Suprapubic skin (tissue), 4 donors: ENCODE data around the gene TCEAL5. TPM values are rescaled to one million over a fixed set of nuclear protein-coding genes. Genes with fewer than 3 reads are reported as not detected.

ENCODE experiments used
- DNase-seq, 2 donors: peaks; one replicate each; pipeline ENCODE4 v3.0.0-alpha.2; 2019; ENCODE audit warnings: low spot score in 2 of 2
- H3K27ac ChIP-seq: fragments of 200-600 bp; sonication (generic); one replicate; pipeline ENCODE4 v1.5.1; 2019
- H3K27me3 ChIP-seq: fragments of 200-600 bp; sonication (generic); one replicate; pipeline ENCODE4 v1.5.1; 2019
- H3K36me3 ChIP-seq: fragments of 200-600 bp; sonication (generic); one replicate; pipeline ENCODE4 v1.5.1; 2019
- H3K4me1 ChIP-seq: fragments of 200-600 bp; sonication (generic); one replicate; pipeline ENCODE4 v1.5.1; 2019
- H3K4me3 ChIP-seq: fragments of 200-600 bp; sonication (generic); one replicate; pipeline ENCODE4 v1.5.1; 2019; ENCODE audit warnings: mild to moderate bottlenecking
- H3K9me3 ChIP-seq: fragments of 200-600 bp; sonication (generic); one replicate; pipeline ENCODE4 v1.5.1; 2019
- CTCF ChIP-seq, 2 donors: fragments of 200-600 bp in 1 of 2; fragments of 450-650 bp in 1 of 2; sonication (generic) in 1 of 2; IDR thresholded peaks; one replicate each; pipeline ENCODE4 v1.5.1; 2016 to 2019; ENCODE audit warnings: antibody characterized with exemption in 2 of 2, mild to moderate bottlenecking in 1 of 2, moderate library complexity in 1 of 2
- EP300 ChIP-seq: sonication (generic); formaldehyde crosslinking; IDR thresholded peaks from one replicate; pipeline ENCODE4 v1.6.1; 2017; ENCODE audit warnings: antibody characterized with exemption
- POLR2A ChIP-seq, 2 donors: fragments of 450-650 bp; IDR thresholded peaks; one replicate each; pipeline ENCODE4 v1.6.1; 2017; ENCODE audit warnings: antibody characterized with exemption in 2 of 2, mild to moderate bottlenecking in 2 of 2, moderate library complexity in 2 of 2
- POLR2AphosphoS5 ChIP-seq, 3 donors: sonication (generic); formaldehyde crosslinking; IDR thresholded peaks; one replicate each; pipeline ENCODE4 v1.6.1; 2017; ENCODE audit warnings: antibody characterized with exemption in 3 of 3
- WGBS: methylation state at CpG from one replicate; pipeline ENCODE4 v1.1.5; 2018; 5-methylcytosine and 5-hydroxymethylcytosine counted together
- total RNA-seq, 4 donors: library from RNA; depleted of rRNA; stranded (reverse); fragments of >200 nt; gene quantifications; one replicate each; pipeline ENCODE4 v1.1.0, GENCODE V29; 2016

Gene TCEAL5
- total RNA-seq, 4 donors from 2014 or later = not detected

GRCh38 chrX:103304705-103305104 is 28.2 kb upstream of the TCEAL5 start:
- no peaks in the 10 kb centered on the region for H3K4me1 ChIP-seq
- H3K27ac ChIP-seq = no peak overlapping the region
- H3K27me3 ChIP-seq = no peaks in the 10 kb centered on the region
- H3K36me3 ChIP-seq = no peaks in the 10 kb centered on the region
- no peak for DNase-seq
- TF ChIP-seq POLR2A (IDR thresholded peaks at IDR 0.05) = no peak
- no peaks in the 10 kb centered on the region for H3K9me3 ChIP-seq
- no peak overlapping the region for H3K4me3 ChIP-seq

DNA sequence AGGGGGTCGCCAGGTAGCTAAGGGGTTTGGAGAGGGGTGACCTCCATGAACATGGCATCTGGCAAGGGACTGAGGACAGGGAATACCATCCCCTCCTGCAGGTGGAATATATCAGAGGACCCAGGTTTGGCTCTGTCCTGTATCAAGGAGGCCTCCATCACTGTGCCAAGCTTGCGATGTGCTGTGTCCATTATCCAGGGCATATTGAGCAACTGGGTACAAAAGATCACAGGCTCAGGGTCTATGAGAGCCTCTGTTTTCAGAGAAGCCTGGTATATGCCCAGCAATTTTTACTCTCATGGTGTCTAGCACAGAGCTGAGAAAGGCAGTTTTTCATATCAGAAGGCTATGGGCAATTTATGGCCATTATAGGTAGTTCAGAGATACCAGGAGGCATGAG is 16.6 kb upstream of the TCEAL5 start:
- TF ChIP-seq POLR2A (IDR thresholded peaks at IDR 0.05) (no peak), EP300 (no peak), CTCF (IDR thresholded peaks at IDR 0.05) (no peak), POLR2AphosphoS5 (IDR thresholded peaks at IDR 0.05) (no peak)
- Histone ChIP-seq H3K27ac (no peak overlapping the region), H3K4me3 (no peak overlapping the region), H3K27me3 (no peaks in the 10 kb centered on the region), H3K4me1 (no peaks in the 10 kb centered on the region), H3K9me3 (no peaks in the 10 kb centered on the region), H3K36me3 (no peaks in the 10 kb centered on the region)
- 100% methylated on average over 1 of the region's 2 CpGs for WGBS
- no peak for DNase-seq

DNA sequence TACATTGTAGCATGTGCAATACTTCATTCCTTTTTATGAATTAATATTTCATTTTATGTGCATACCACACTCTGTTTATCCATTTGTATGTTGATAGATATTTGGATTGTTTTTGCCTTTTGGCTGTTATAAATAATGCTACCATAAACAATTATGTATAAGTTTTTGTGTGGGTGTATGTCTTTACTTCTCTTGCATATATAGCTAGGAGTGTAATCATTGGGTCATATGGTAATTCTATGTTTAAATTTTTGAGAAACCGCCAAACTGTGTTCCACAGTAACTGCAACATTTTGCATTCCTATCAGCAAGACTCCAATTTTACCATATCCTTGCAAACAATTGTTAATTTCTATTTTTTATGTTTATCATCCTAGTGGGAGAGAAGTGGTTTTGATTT is 3.1 kb upstream of the TCEAL5 start:
- Histone ChIP-seq H3K4me3 (no peak overlapping the region), H3K27me3 (peaks cover 3% of the 10 kb centered on the region), H3K9me3 (no peaks in the 10 kb centered on the region), H3K4me1 (peaks cover 6% of the 10 kb centered on the region), H3K36me3 (no peaks in the 10 kb centered on the region), H3K27ac (no peak overlapping the region)
- TF ChIP-seq POLR2AphosphoS5 (IDR thresholded peaks at IDR 0.05) = no peak
- no peak for TF ChIP-seq POLR2A (IDR thresholded peaks at IDR 0.05)
- TF ChIP-seq EP300 = no peak
- no peak for TF ChIP-seq CTCF (IDR thresholded peaks at IDR 0.05)
- DNase-seq = no peak
- WGBS = 55% methylated on average over 1 of the region's 1 CpG

DNA sequence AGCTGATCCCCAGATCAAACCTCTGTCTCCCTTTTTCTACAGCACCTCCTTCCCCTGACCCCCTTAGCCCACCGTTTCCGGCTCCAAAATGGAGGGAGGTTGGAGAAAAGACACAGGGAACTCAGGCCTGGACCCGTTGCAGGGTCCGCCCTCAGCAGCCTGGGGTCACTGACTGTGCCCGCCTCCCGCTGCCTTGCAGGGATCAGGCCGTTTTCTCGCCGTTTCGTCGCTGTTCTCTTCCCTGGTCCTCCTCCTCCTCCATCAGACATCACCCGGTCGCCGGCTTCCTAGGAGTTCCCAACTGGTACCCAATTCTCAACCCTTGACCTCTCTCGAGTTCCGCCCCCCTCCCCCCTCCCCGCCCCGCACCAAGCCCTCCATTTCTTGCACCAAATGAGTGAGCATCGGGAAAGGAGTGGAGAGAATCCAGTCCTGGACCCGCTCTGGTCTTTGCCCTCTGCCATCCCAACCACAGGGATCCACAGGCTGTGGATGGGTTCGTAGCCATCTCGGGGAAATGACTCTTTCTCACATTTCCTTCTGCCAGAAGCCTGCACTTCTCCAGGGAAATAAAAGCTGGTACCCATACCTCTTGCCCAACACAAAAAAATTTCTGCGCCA is 493 bp downstream of the TCEAL5 start:
- WGBS = 36% methylated on average over 21 of the region's 23 CpGs
- H3K27me3 ChIP-seq = peaks cover 3% of the 10 kb centered on the region
- H3K27ac ChIP-seq = no peak overlapping the region

GRCh38 chrX:103274284-103274683 is 2.3 kb downstream of the TCEAL5 start:
- Histone ChIP-seq H3K36me3 (no peaks in the 10 kb centered on the region), H3K9me3 (no peaks in the 10 kb centered on the region), H3K27ac (no peak overlapping the region), H3K4me1 (peaks cover 6% of the 10 kb centered on the region), H3K4me3 (no peak overlapping the region), H3K27me3 (peaks cover 3% of the 10 kb centered on the region)
- 83% methylated on average over 4 of the region's 4 CpGs for WGBS
- no peak for TF ChIP-seq POLR2AphosphoS5 (IDR thresholded peaks at IDR 0.05)
- no peak for TF ChIP-seq CTCF (IDR thresholded peaks at IDR 0.05)
- no peak for TF ChIP-seq EP300
- no peak for TF ChIP-seq POLR2A (IDR thresholded peaks at IDR 0.05)
- DNase-seq = no peak

More for the DNA sequence above, 493 bp downstream of the TCEAL5 start:
- DNase-seq = no peak
- H3K4me3 ChIP-seq = peak overlapping the region; percentile 5
- H3K36me3 ChIP-seq = no peaks in the 10 kb centered on the region
- TF ChIP-seq EP300 (no peak), CTCF (IDR thresholded peaks at IDR 0.05) (no peak)
- no peaks in the 10 kb centered on the region for H3K9me3 ChIP-seq
- peaks cover 6% of the 10 kb centered on the region for H3K4me1 ChIP-seq

- no peak for DNase-seq
- no peak for TF ChIP-seq POLR2A (IDR thresholded peaks at IDR 0.05)
- TF ChIP-seq EP300 = no peak
- TF ChIP-seq CTCF (IDR thresholded peaks at IDR 0.05) = no peak
- H3K27me3 ChIP-seq = no peaks in the 10 kb centered on the region
These were observed 18.3 kb downstream of the TCEAL5 start for GRCh38 chrX:103258275-103258674.

More at GRCh38 chrX:103258275-103258674, 18.3 kb downstream of the TCEAL5 start:
- peaks cover 7% of the 10 kb centered on the region for H3K4me1 ChIP-seq
- no peak overlapping the region for H3K4me3 ChIP-seq
- no peaks in the 10 kb centered on the region for H3K36me3 ChIP-seq
- H3K9me3 ChIP-seq = no peaks in the 10 kb centered on the region
- no peak overlapping the region for H3K27ac ChIP-seq
